Keratinocyte (primary cell): ENCODE measurements around the gene DDX21. TPM values are rescaled to one million over a fixed set of nuclear protein-coding genes. Genes with fewer than 3 reads are reported as not detected.

Experiments
- DNase-seq: peaks from one replicate; pipeline ENCODE4 v3.0.0-alpha.2; 2011; ENCODE audit warnings: low read depth, missing footprints, low spot score
- FAIRE-seq: peaks from 2 replicates; lab custom pipeline; 2011; peaks lifted over from hg19 to GRCh38; lab: Jason Lieb, UNC
- H2AFZ ChIP-seq: 2 replicates; pipeline ENCODE4 v1.6.0; 2012; ENCODE audit warnings: low read length, control low read depth, inconsistent platforms; ENCODE audit not compliant: control insufficient read depth
- H3K27ac ChIP-seq: 2 replicates; pipeline ENCODE4 v1.5.1; 2011; ENCODE audit warnings: low read length; ENCODE audit not compliant: control insufficient read depth, insufficient read depth
- H3K27me3 ChIP-seq: 3 replicates; pipeline ENCODE4 v1.6.0; 2011; ENCODE audit warnings: low read length; ENCODE audit not compliant: control insufficient read depth, insufficient read depth; ENCODE audit errors: extremely low read depth
- H3K36me3 ChIP-seq, 2 experiments: 2 replicates in 1 of 2; 3 replicates in 1 of 2; pipeline ENCODE4 v1.5.1; 2011; ENCODE audit warnings: low read length in 2 of 2, mild to moderate bottlenecking in 1 of 2; ENCODE audit not compliant: control insufficient read depth in 2 of 2, insufficient read depth in 2 of 2; ENCODE audit errors: extremely low read depth in 1 of 2
- H3K4me1 ChIP-seq: 3 replicates; pipeline ENCODE4 v1.5.1; 2011; ENCODE audit warnings: low read length; ENCODE audit not compliant: control insufficient read depth, insufficient read depth; ENCODE audit errors: extremely low read depth
- H3K4me2 ChIP-seq: 3 replicates; pipeline ENCODE4 v1.6.0; 2011; ENCODE audit warnings: low read depth, low read length; ENCODE audit not compliant: control insufficient read depth, insufficient read depth; ENCODE audit errors: extremely low read depth
- H3K4me3 ChIP-seq, 3 experiments: fragments of 200-600 bp in 1 of 3; sonication (generic) in 1 of 3; 2 replicates in 2 of 3; 3 replicates in 1 of 3; pipeline ENCODE4 v1.5.1; 2011 to 2016; ENCODE audit warnings: low read length in 3 of 3, mild to moderate bottlenecking in 3 of 3, control low read depth in 2 of 3, inconsistent platforms in 1 of 3, low read depth in 1 of 3, mixed read lengths in 1 of 3, mixed run types in 1 of 3, moderate library complexity in 1 of 3; ENCODE audit not compliant: control insufficient read depth in 2 of 3, insufficient read depth in 2 of 3; ENCODE audit errors: extremely low read depth in 1 of 3
- H3K79me2 ChIP-seq: 2 replicates; pipeline ENCODE4 v1.6.0; 2012; ENCODE audit warnings: low read length; ENCODE audit not compliant: control insufficient read depth, insufficient read depth
- H3K9ac ChIP-seq: 3 replicates; pipeline ENCODE4 v1.6.0; 2011; ENCODE audit warnings: low read length; ENCODE audit not compliant: control insufficient read depth, insufficient read depth; ENCODE audit errors: extremely low read depth
- H3K9me1 ChIP-seq: 3 replicates; pipeline ENCODE4 v1.6.0; 2011; ENCODE audit warnings: low read length; ENCODE audit not compliant: control insufficient read depth, insufficient read depth; ENCODE audit errors: extremely low read depth
- H3K9me3 ChIP-seq: 2 replicates; pipeline ENCODE4 v1.5.1; 2012; ENCODE audit warnings: low read depth, low read length; ENCODE audit not compliant: control insufficient read depth
- H4K20me1 ChIP-seq: 3 replicates; pipeline ENCODE4 v1.6.0; 2011; ENCODE audit warnings: low read length; ENCODE audit not compliant: control insufficient read depth, insufficient read depth; ENCODE audit errors: extremely low read depth
- EZH2 ChIP-seq: IDR thresholded peaks from one replicate; pipeline ENCODE4 v1.6.1; 2012; ENCODE audit warnings: inconsistent platforms, mild to moderate bottlenecking, low read length, moderate library complexity
- dilution Hi-C: fragments of 300-500 bp; cut with MboI; formaldehyde crosslinking; loops from one replicate; pipeline ENCODE4 v1.7.0; 2020; ENCODE audit warnings: low sequenced_read_pairs; ENCODE audit not compliant: extremely low pct_ligation_motif_present
- polyA plus RNA-seq, 5 experiments: library from polyadenylated mRNA; depleted of rRNA in 3 of 5; stranded (reverse) in 3 of 5; stranded (forward) in 1 of 5; unstranded in 1 of 5; fragments of >200 nt; gene quantifications; 1 replicate in 1 of 5; 2 replicates in 3 of 5; 3 replicates in 1 of 5; pipeline versions ENCODE4 v1.2.1 to v1.2.3, GENCODE V29; 2011 to 2012; ENCODE audit warnings: missing spikeins in 2 of 5, low read depth in 1 of 5, low replicate concordance in 1 of 5
- TF ChIP-seq, protein P1 (sequence below), 3 experiments: IDR thresholded peaks in 1 of 3; conservative IDR thresholded peaks in 1 of 3; optimal IDR thresholded peaks in 1 of 3; 2 replicates in 2 of 3; 3 replicates in 1 of 3; pipeline versions ENCODE3 to v1.5.1; 2011; ENCODE audit warnings: low read length in 3 of 3, mild to moderate bottlenecking in 3 of 3, moderate library complexity in 2 of 3, control low read depth in 1 of 3, inconsistent platforms in 1 of 3; ENCODE audit not compliant: insufficient read depth in 2 of 3; ENCODE audit errors: extremely low read depth in 1 of 3

DDX21 gene
- polyA plus RNA-seq, 1 donor (not counting 4 experiments of a cell fraction or from before 2014, with no cell fraction given): 157 TPM

DNA sequence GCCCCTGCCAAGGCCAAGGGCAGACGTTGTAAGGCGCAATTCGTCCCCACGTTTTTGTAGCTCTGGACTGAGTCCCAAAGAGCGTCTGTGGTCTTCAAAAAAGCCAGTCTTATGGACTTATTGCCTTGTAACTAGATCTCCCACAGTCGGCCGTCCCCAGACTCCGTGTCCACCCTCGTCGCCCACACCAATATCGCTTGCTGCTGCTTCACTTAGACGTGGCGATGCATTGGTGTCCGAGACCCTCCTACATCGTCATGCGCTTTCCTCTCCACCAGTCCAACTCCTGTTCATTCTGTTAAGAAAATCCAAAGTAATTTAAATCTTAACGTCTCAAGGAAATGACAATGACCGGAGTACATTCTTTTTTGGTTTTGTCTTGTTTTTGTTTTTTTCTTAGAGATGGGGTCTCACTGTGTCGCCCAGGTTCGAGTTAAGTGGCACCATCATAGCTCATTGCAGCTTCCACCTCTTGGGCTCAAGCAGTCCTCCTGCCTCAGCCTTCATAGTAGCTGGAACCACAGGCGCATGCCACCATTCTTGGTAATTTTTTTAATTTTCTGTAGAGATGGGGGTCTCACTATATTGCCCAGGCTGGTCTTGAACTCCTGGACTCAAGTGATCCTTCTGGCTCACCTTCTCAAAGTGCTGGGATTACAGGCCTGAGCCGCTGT lies 33.5 kb downstream of the DDX21 start:
- TF ChIP-seq, protein P1, sequence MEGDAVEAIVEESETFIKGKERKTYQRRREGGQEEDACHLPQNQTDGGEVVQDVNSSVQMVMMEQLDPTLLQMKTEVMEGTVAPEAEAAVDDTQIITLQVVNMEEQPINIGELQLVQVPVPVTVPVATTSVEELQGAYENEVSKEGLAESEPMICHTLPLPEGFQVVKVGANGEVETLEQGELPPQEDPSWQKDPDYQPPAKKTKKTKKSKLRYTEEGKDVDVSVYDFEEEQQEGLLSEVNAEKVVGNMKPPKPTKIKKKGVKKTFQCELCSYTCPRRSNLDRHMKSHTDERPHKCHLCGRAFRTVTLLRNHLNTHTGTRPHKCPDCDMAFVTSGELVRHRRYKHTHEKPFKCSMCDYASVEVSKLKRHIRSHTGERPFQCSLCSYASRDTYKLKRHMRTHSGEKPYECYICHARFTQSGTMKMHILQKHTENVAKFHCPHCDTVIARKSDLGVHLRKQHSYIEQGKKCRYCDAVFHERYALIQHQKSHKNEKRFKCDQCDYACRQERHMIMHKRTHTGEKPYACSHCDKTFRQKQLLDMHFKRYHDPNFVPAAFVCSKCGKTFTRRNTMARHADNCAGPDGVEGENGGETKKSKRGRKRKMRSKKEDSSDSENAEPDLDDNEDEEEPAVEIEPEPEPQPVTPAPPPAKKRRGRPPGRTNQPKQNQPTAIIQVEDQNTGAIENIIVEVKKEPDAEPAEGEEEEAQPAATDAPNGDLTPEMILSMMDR (optimal IDR thresholded peaks at IDR 0.05 in 1 of 3, IDR thresholded peaks at IDR 0.05 in 1 of 3, conservative IDR thresholded peaks at IDR 0.05 in 1 of 3; ENCODE audit: extremely low read depth in 1 of 3, insufficient read depth in 2 of 3, low read length in 3 of 3): no peak
- TF ChIP-seq EZH2: no peak
- H3K79me2 ChIP-seq: peaks cover 52% of the 10 kb centered on the region
- H3K36me3 ChIP-seq: peaks cover 0 to 2% of the 10 kb centered on the region in 2 experiments
- peak overlapping the region; percentile 87 to 95 (median 91) for H3K4me3 ChIP-seq
- no peaks in the 10 kb centered on the region for H4K20me1 ChIP-seq
- no peaks in the 10 kb centered on the region for H3K9me1 ChIP-seq
- peak overlapping the region; percentile 99 for H3K4me2 ChIP-seq
- H3K9ac ChIP-seq: peak overlapping the region; percentile 87
- DNase-seq (no peak), FAIRE-seq (no peak)
- H3K9me3 ChIP-seq: no peaks in the 10 kb centered on the region
- peaks cover 28% of the 10 kb centered on the region for H3K4me1 ChIP-seq
- peak overlapping the region; percentile 91 for H2AFZ ChIP-seq
- H3K27me3 ChIP-seq: no peaks in the 10 kb centered on the region
- dilution Hi-C loops: no loop called here
- peak overlapping the region; percentile 81 for H3K27ac ChIP-seq

DNA sequence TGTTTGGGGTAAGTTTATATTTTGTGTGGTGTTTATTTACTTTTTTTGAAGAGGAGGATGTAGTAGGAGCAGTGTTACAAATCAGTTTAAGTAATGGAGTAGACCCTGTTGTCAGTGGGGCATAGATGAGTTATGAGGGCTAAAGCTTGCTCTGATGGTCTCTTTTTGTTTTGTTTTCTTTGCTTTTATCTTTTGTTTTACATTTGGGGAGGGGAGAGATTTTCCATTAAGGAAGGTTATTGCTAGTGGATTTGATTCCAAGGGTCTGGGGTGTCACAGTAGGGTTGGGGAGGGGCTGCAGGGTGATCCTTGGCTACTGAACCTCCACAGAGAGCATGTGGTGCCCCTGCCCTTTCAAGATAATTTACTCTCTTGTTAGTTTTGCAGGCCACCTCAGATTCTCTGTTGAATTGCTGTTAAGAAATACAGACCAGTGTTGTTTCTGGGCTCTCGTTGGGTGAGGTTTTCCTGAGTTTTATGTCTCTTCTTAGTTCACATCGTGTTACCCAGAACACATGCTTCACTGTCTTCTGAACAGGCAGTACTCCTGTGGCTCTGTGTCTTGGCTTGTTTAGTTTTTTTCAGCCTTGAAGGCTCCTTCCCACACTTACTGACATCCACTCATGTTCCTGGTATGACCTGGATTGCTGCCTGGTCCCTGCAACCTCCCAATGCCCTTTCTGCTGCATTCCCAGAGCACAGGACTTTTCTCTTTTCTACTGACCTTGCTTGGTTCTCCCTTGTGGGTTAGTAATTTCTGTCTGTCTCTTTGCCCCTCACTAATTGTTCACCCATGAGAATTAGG lies 36.9 kb downstream of the DDX21 start:
- H3K9ac ChIP-seq: peak overlapping the region; percentile 38
- DNase-seq (no peak), FAIRE-seq (peak; percentile 46)
- H3K4me2 ChIP-seq: peak overlapping the region; percentile 6
- TF ChIP-seq, protein P1 (optimal IDR thresholded peaks at IDR 0.05 in 1 of 3, IDR thresholded peaks at IDR 0.05 in 1 of 3, conservative IDR thresholded peaks at IDR 0.05 in 1 of 3; ENCODE audit: extremely low read depth in 1 of 3, insufficient read depth in 2 of 3, low read length in 3 of 3): no peak
- TF ChIP-seq EZH2: no peak
- H3K27ac ChIP-seq: peak overlapping the region; percentile 32
- peaks cover 28% of the 10 kb centered on the region for H3K4me1 ChIP-seq
- H3K9me3 ChIP-seq: no peaks in the 10 kb centered on the region
- H3K79me2 ChIP-seq: peaks cover 77% of the 10 kb centered on the region
- H3K9me1 ChIP-seq: no peaks in the 10 kb centered on the region
- no peak overlapping the region for H2AFZ ChIP-seq
- dilution Hi-C loops: no loop called here
- peaks cover 0 to 2% of the 10 kb centered on the region in 2 experiments for H3K36me3 ChIP-seq
- peak overlapping the region in 1 of 3 experiments; percentile 1 for H3K4me3 ChIP-seq
- H4K20me1 ChIP-seq: no peaks in the 10 kb centered on the region
- H3K27me3 ChIP-seq: no peaks in the 10 kb centered on the region
